H1 (cell line): ENCODE measurements around the gene RBM19. TPM values are rescaled to one million over a fixed set of nuclear protein-coding genes. Genes with fewer than 3 reads are reported as not detected.

Experiments used
- CTCF ChIA-PET: fragments of 300-600 bp; sonication (Branson Sonifier 250); formaldehyde crosslinking; loops from one replicate; lab custom pipeline; 2021; ENCODE audit not compliant: partially characterized antibody; lab: Charles Lee
- POLR2A ChIA-PET: fragments of 300-600 bp; sonication (Branson Sonifier 250); formaldehyde crosslinking; loops from one replicate; lab custom pipeline; 2021; ENCODE audit warnings: inconsistent platforms; ENCODE audit not compliant: partially characterized antibody; lab: Charles Lee
- DNase-seq, 2 experiments: peaks; one replicate each; pipeline versions ENCODE4 v3.0.0 to v3.0.0-alpha.2; 2010 to 2022; ENCODE audit warnings: low spot score in 2 of 2, low read depth in 1 of 2, mixed read lengths in 1 of 2
- FAIRE-seq: peaks from 2 replicates; lab custom pipeline; 2011; peaks lifted over from hg19 to GRCh38; lab: Jason Lieb, UNC
- H2AFZ ChIP-seq: 2 replicates; pipeline ENCODE4 v1.8.1; 2012; ENCODE audit warnings: low read length, inconsistent platforms
- H2AK5ac ChIP-seq: 2 replicates; pipeline ENCODE4 v1.6.1; 2013; ENCODE audit warnings: low read depth, low read length
- H2BK120ac ChIP-seq: replicated peaks from 2 replicates; pipeline ENCODE3; 2013; ENCODE audit warnings: low read depth, low read length, inconsistent platforms
- H2BK12ac ChIP-seq: 2 replicates; pipeline ENCODE4 v1.6.1; 2013; ENCODE audit warnings: low read depth, low read length
- H2BK15ac ChIP-seq: 2 replicates; pipeline ENCODE4 v1.6.1; 2013; ENCODE audit warnings: low read length
- H2BK20ac ChIP-seq: 2 replicates; pipeline ENCODE4 v1.6.1; 2013; ENCODE audit warnings: low read length
- H2BK5ac ChIP-seq: 2 replicates; pipeline ENCODE4 v1.6.1; 2013; ENCODE audit warnings: low read depth, low read length
- H3K14ac ChIP-seq: 2 replicates; pipeline ENCODE4 v1.6.1; 2013; ENCODE audit warnings: inconsistent platforms; ENCODE audit not compliant: insufficient read length
- H3K18ac ChIP-seq: 2 replicates; pipeline ENCODE4 v1.6.1; 2013; ENCODE audit warnings: low read length; ENCODE audit errors: extremely low read depth
- H3K23ac ChIP-seq: 2 replicates; pipeline ENCODE4 v1.6.1; 2013; ENCODE audit warnings: inconsistent platforms; ENCODE audit not compliant: insufficient read length
- H3K23me2 ChIP-seq: 2 replicates; pipeline ENCODE4 v1.6.1; 2013; ENCODE audit warnings: low read depth, low read length
- H3K27ac ChIP-seq: 2 replicates; pipeline ENCODE4 v1.6.1; 2011; ENCODE audit warnings: low read depth, low read length, inconsistent platforms
- H3K27me3 ChIP-seq, 4 experiments: replicated peaks in 1 of 4; 1 replicate in 1 of 4; 2 replicates in 3 of 4; pipeline versions ENCODE4 v1.6.1 to v1.8.1; 2011 to 2013; ENCODE audit warnings: low read length in 3 of 4, mild to moderate bottlenecking in 3 of 4, inconsistent platforms in 2 of 4, mixed read lengths in 2 of 4, moderate library complexity in 1 of 4; ENCODE audit not compliant: control insufficient read depth in 3 of 4, insufficient read depth in 3 of 4; ENCODE audit errors: extremely low read depth in 1 of 4
- H3K36me3 ChIP-seq, 4 experiments: 2 replicates each; pipeline versions ENCODE4 v1.6.1 to v1.8.1; 2011 to 2013; ENCODE audit warnings: mild to moderate bottlenecking in 4 of 4, low read length in 3 of 4, moderate library complexity in 2 of 4, control low read depth in 1 of 4, inconsistent platforms in 1 of 4; ENCODE audit not compliant: insufficient read depth in 4 of 4, control insufficient read depth in 2 of 4
- H3K4ac ChIP-seq: replicated peaks from 2 replicates; pipeline ENCODE3; 2013; ENCODE audit warnings: low read length, low read depth, mixed read lengths, inconsistent platforms; ENCODE audit not compliant: insufficient read length
- H3K4me1 ChIP-seq, 4 experiments: replicated peaks in 1 of 4; 1 replicate in 1 of 4; 2 replicates in 3 of 4; pipeline versions ENCODE4 v1.6.1 to v1.8.1; 2011 to 2013; ENCODE audit warnings: low read length in 3 of 4, inconsistent platforms in 2 of 4, mixed read lengths in 1 of 4; ENCODE audit not compliant: insufficient read depth in 4 of 4, control insufficient read depth in 3 of 4
- H3K4me2 ChIP-seq, 2 experiments: 2 replicates each; pipeline versions ENCODE4 v1.6.1 to v1.8.1; 2011 to 2013; ENCODE audit warnings: low read depth in 2 of 2, low read length in 2 of 2, control low read depth in 1 of 2, inconsistent platforms in 1 of 2, mild to moderate bottlenecking in 1 of 2; ENCODE audit not compliant: insufficient read depth in 1 of 2
- H3K4me3 ChIP-seq, 4 experiments: fragments of 200-600, 300-600 bp in 1 of 4; sonication (generic), shearing (Covaris generic), sonication (Bioruptor Twin) in 1 of 4; 2 replicates each; pipeline versions ENCODE4 v1.5.1 to v1.8.1; 2011 to 2016; ENCODE audit warnings: low read length in 4 of 4, low read depth in 3 of 4, control low read depth in 2 of 4, inconsistent platforms in 2 of 4, mild to moderate bottlenecking in 2 of 4, mixed read lengths in 1 of 4, moderate library complexity in 1 of 4; ENCODE audit not compliant: insufficient read depth in 2 of 4; ENCODE audit errors: extremely low read depth in 1 of 4
- H3K56ac ChIP-seq: replicated peaks from 2 replicates; pipeline ENCODE3; 2013; ENCODE audit warnings: low read depth, mild to moderate bottlenecking, mixed read lengths, low read length, inconsistent platforms; ENCODE audit not compliant: insufficient read length
- H3K79me1 ChIP-seq: 2 replicates; pipeline ENCODE4 v1.6.1; 2013; ENCODE audit warnings: low read depth, low read length, control low read depth
- H3K79me2 ChIP-seq, 2 experiments: 2 replicates each; pipeline versions ENCODE4 v1.6.1 to v1.8.1; 2012 to 2013; ENCODE audit warnings: low read length in 2 of 2, mild to moderate bottlenecking in 2 of 2, inconsistent platforms in 1 of 2; ENCODE audit not compliant: insufficient read depth in 2 of 2, control insufficient read depth in 1 of 2
- H3K9ac ChIP-seq, 4 experiments: replicated peaks in 1 of 4; 1 replicate in 1 of 4; 2 replicates in 3 of 4; pipeline versions ENCODE4 v1.6.1 to v1.8.1; 2011 to 2013; ENCODE audit warnings: low read depth in 3 of 4, low read length in 3 of 4, control low read depth in 2 of 4, mild to moderate bottlenecking in 2 of 4, moderate library complexity in 2 of 4, inconsistent platforms in 1 of 4; ENCODE audit errors: extremely low read depth in 1 of 4
- H3K9me3 ChIP-seq, 2 experiments: 2 replicates each; pipeline versions ENCODE4 v1.6.1 to v1.8.1; 2012 to 2013; ENCODE audit warnings: mild to moderate bottlenecking in 2 of 2, moderate library complexity in 2 of 2, control low read depth in 1 of 2, inconsistent platforms in 1 of 2, low read depth in 1 of 2, low read length in 1 of 2, mixed read lengths in 1 of 2; ENCODE audit not compliant: insufficient read depth in 2 of 2
- H4K20me1 ChIP-seq, 2 experiments: replicated peaks in 1 of 2; 2 replicates each; pipeline versions ENCODE3 to v1.8.1; 2011 to 2013; ENCODE audit warnings: inconsistent platforms in 2 of 2, low read length in 2 of 2, mild to moderate bottlenecking in 1 of 2; ENCODE audit not compliant: insufficient read depth in 2 of 2, control insufficient read depth in 1 of 2
- H4K5ac ChIP-seq: 2 replicates; pipeline ENCODE4 v1.6.1; 2013; ENCODE audit warnings: low read length, low read depth, mixed read lengths, inconsistent platforms; ENCODE audit not compliant: insufficient read length
- H4K8ac ChIP-seq: 2 replicates; pipeline ENCODE4 v1.8.0; 2013; ENCODE audit warnings: mild to moderate bottlenecking, moderate library complexity, low read length, inconsistent platforms; ENCODE audit not compliant: insufficient read depth; ENCODE audit errors: extremely low read depth
- H4K91ac ChIP-seq: replicated peaks from 2 replicates; pipeline ENCODE3; 2013; ENCODE audit warnings: low read length, mixed read lengths, inconsistent platforms; ENCODE audit not compliant: insufficient read length
- KDM4A ChIP-seq: IDR thresholded peaks from one replicate; pipeline ENCODE4 v1.7.1; 2012; ENCODE audit warnings: low read depth, mild to moderate bottlenecking, moderate library complexity, low read length, inconsistent platforms; ENCODE audit not compliant: severe bottlenecking
- POU5F1 ChIP-seq: IDR thresholded peaks from 2 replicates; pipeline ENCODE4 v1.6.1; 2011; ENCODE audit warnings: low read depth, mild to moderate bottlenecking, low read length, moderate library complexity
- SIRT6 ChIP-seq: IDR thresholded peaks from one replicate; pipeline ENCODE4 v1.7.1; 2012; ENCODE audit warnings: low read length, inconsistent platforms
- SUZ12 ChIP-seq: fragments of 200-600 bp; sonication (generic); IDR thresholded peaks from 2 replicates; pipeline ENCODE4 v1.6.1; 2012; ENCODE audit warnings: mild to moderate bottlenecking, inconsistent platforms, low read length, moderate library complexity, mixed read lengths
- USF2 ChIP-seq: IDR thresholded peaks from 2 replicates; pipeline ENCODE4 v1.6.1; 2011; ENCODE audit warnings: low read length, improper control_type of control experiment
- ZNF274 ChIP-seq: IDR thresholded peaks from 2 replicates; pipeline ENCODE4 v1.7.0; 2012; ENCODE audit warnings: low read length, borderline replicate concordance; ENCODE audit errors: extremely low read depth
- WGBS, 2 experiments: shearing (Covaris generic) in 1 of 2; methylation state at CpG; one replicate each; pipeline versions ENCODE4 v1.1.6 to v1.1.7; 2013 to 2015; ENCODE audit warnings: low lambda C conversion rate in 2 of 2, mixed read lengths in 2 of 2, inconsistent platforms in 1 of 2, low coverage in 1 of 2, missing lambda C conversion rate in 1 of 2; ENCODE audit not compliant: insufficient replicate concordance in 2 of 2, insufficient coverage in 1 of 2, insufficient read length in 1 of 2; ENCODE audit errors: extremely low coverage in 1 of 2, missing lambda C conversion rate in 1 of 2; 5-methylcytosine and 5-hydroxymethylcytosine counted together
- polyA plus RNA-seq, 7 experiments: library from polyadenylated mRNA; depleted of rRNA in 3 of 7; stranded (reverse) in 5 of 7; unstranded in 2 of 7; fragments of >200 nt in 5 of 7; fragments of 200-250 nt in 2 of 7; gene quantifications; 1 replicate in 5 of 7; 2 replicates in 1 of 7; 4 replicates in 1 of 7; pipeline versions ENCODE4 v1.2.1 to v1.2.3, GENCODE V29; 2011 to 2013; ENCODE audit warnings: missing spikeins in 2 of 7, mixed read lengths in 2 of 7
- total RNA-seq: library from RNA; stranded (reverse); fragmentation: NEBNext Ultra II Directional; extraction: Animal tissue kit (Norgen Biotek cat#: 25700); gene quantifications from 2 replicates; pipeline ENCODE4 v1.2.1, GENCODE V29; 2021

RBM19 gene
- total and polyA plus RNA-seq, 2 of the 8 experiments (the other 6 are each of a cell fraction or from before 2014, with no cell fraction given) = 23.4 to 61.9 TPM

- WGBS, 2 experiments = 89% methylated on average over 19 of the region's 19 CpGs; no CpG with 5 or more reads in 1 of the 2 experiments
- H3K23me2 ChIP-seq = no peaks in the 10 kb centered on the region
- H3K27ac ChIP-seq = no peak overlapping the region
- no peak overlapping the region for H4K91ac ChIP-seq
- no peak overlapping the region for H3K4me2 ChIP-seq
- no peaks in the 10 kb centered on the region; a peak in 1 of 7 replicates for H3K4me1 ChIP-seq
- H3K23ac ChIP-seq = no peak overlapping the region
- no peak for TF ChIP-seq KDM4A
- no peak for TF ChIP-seq USF2
- TF ChIP-seq ZNF274 = no peak
- no peak for TF ChIP-seq POU5F1
- no peak for TF ChIP-seq SIRT6
- no peak for TF ChIP-seq SUZ12
- no peaks in the 10 kb centered on the region; a peak in 2 of 7 replicates for H3K27me3 ChIP-seq
- no peak overlapping the region; the same call in 1 of the 2 replicates for H4K8ac ChIP-seq
- H3K4me3 ChIP-seq = no peak overlapping the region
- no peak overlapping the region for H2AK5ac ChIP-seq
- ChIA-PET CTCF (interaction anchor here (0.5 to 2.3 kb wide), 7 partner anchors 9 to 383 kb away, joined by 3 to 7 read pairs (median 5); no protein-coding TSS in a partner anchor), POLR2A (interaction anchor here (1.2 kb wide), 1 partner anchor 52 kb away, joined by 3 read pairs; no protein-coding TSS in a partner anchor)
- no peak overlapping the region for H2BK120ac ChIP-seq
- DNase-seq = no peak
- 0 out of 2 replicates have a peak overlapping the region, but pooled peaks have one; percentile 43 for H2BK12ac ChIP-seq
- no peak overlapping the region for H4K5ac ChIP-seq
- H2BK15ac ChIP-seq = no peak overlapping the region
- no peak overlapping the region for H3K9ac ChIP-seq
- no peak overlapping the region for H2AFZ ChIP-seq
- no peak overlapping the region for H3K18ac ChIP-seq
- H3K14ac ChIP-seq = no peak overlapping the region
- no peak overlapping the region for H3K56ac ChIP-seq
- no peaks in the 10 kb centered on the region for H3K79me2 ChIP-seq
- no peaks in the 10 kb centered on the region for H4K20me1 ChIP-seq
- peaks cover 0 to 3% of the 10 kb centered on the region in 2 experiments; a peak in 2 of 4 replicates for H3K9me3 ChIP-seq
- H3K36me3 ChIP-seq = no peaks in the 10 kb centered on the region
- no peak for FAIRE-seq
- H3K4ac ChIP-seq = no peak overlapping the region
- no peak overlapping the region for H2BK5ac ChIP-seq
- H3K79me1 ChIP-seq = no peaks in the 10 kb centered on the region
- H2BK20ac ChIP-seq = 0 out of 2 replicates have a peak overlapping the region, but pooled peaks have one; percentile 3
These were observed 157.8 kb downstream of the RBM19 start for GRCh38 chr12:113808095-113808951.
